Hematopoietic multipotent progenitor cell treated with erythropoietin and hydrocortisone succinate and interleukin-3 and kit ligand, for 6 days (in vitro differentiated cells): ENCODE results near the gene PDE4D.
A peak's percentile ranks its signal among the peaks of the same experiment; 100 is the strongest.

Experiments
- DNase-seq: peaks from one replicate; pipeline ENCODE4 v3.0.0-alpha.2; 2015

The PDE4D gene

DNA sequence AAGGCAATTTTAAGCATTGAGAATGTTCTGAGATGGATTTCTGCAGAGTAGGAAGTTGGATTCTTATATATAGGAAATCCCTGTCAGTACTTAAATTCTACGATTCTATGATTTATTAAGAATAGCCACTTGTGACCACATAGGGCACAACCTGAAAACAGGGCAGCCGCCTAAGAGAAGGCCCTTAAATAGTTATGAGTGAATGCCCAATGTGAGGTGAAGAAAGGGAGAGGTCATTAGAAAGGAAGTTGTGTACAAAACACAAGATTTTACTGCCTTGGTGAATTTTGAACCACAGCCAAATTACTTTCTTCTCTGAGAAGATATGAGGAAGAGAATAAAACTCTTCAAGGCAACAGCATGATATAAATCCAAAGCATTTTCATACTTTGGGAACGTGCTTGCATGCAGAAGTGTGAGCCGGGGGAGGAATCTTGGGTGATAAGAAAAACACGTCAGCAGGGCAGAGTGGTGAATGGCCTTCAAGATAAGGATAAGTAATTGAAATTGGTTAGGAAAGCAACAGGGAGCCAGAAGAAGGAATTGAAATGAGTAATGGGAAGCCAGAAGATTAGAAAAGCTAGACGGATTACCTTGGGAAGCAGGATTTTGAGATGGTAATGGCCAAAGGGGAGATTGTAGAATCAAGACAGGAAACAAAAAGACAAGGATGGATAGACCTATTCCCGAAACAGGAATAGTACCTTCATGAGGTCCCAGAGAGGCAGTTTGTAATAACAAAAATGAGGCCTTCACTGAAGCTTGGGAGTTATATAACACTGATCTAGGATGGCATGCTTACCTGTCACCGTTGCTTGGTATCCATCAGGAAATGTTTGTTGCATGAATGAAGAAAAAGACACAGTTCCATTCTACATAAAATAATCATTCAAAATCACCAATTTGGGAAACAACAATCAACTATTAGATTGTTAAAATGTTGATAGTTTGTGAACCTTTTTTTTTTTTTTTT, 244.3 kb downstream of the PDE4D start:
- peak; percentile 73 for DNase-seq

DNA sequence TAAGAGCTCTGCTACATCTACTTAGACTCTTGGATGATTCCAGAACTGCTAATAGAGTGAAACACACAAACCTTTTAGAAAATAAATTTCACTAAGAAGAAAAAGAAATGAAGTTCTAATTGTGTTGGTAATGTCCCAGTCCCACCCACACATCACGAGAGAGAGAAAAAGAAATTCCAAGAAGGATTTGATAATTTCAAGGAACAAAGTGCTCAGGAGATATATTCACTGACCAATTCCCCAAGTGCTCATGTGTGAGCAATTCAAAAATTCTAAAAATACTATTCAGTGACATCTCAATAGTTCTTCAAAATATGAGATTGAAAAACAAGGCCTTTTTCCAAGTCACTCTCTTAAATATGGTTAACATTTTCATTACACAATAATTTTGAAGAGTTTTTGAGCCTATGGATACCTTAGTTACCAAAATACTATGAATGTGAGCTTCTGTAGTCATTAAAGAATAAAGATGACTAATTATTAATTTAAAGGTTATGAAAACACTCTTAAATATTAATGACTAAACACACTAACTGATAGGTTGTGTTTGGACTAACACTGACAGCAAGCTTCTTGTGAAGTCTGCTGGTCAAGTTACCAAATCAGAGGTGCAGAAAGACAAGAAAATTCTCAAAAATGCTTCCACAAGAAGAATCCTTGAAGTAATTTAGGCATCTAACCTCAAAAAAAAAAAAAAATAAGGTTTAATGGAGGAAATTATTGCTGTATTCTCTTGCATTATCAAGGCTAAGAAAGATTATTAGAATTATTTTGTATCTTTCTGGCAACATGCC, 245.3 kb downstream of the PDE4D start:
- no peak for DNase-seq

DNA sequence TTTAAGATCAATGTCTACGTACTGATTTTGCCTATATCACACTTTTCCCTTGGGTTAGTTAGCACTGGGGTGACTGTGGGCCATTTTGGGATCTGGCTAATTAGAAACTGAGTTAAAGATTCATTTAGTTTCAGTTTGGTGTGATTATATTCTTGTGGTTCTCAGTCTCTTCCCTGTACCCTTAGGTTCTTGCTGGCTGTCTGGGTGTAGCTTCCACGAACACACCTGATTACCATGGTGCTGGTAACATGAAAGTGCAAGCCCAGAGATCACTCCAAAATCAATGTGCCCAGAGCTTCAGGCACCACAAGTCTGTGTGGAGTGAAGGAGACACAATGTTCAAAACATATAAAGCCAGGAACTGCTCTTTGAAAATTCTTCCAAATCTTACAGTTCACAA, 248.1 kb downstream of the PDE4D start:
- no peak for DNase-seq

DNA sequence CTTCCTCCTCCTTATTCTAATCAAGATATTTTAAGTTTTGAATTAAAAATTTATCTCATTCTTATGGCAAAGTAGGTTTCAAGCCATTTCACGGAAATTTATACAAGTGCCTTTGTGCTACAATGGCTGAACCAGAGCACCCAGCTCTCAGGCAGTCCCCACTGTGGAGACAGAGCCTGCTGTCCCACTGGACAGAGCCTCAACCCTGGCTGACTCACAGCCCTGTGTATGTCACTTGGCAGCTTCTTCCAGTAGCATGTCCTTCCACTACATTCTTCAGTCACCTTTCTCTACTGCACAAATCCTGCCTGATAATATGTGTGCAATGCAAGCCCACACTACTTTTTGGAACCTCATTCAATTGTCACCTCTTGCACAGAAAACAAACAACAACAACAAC, 253.1 kb downstream of the PDE4D start:
- DNase-seq: no peak

DNA sequence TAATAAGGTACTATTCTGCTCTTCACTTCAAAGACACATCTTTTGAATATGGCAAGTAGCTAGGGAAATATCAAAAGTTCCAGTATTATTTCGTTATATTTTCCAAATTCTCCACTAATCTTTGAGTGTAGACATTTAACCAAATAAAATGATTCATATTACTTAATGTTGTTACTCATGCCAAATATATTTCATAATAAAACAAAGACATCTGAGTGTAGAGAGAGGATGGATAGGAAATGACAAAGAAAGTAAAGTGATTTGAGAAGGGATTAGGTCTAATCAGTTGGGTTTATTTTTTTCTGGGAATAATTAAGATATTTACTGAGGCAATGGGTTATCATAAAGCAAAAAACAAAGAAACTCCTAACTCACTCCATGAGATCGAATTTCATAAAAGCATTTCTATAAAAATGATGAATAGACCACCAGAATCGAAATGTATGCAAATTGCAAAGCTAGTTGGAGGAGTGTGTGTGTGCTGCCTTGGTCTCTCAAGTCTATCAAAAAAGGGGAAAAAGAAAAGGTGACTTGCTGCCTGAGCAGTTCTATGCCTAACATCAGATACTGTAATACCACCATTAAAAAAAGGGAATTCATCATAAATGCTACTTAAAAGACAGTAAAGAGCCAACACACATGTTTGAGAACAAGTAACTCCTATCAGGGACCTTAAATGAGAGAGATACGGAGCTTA, 255.5 kb downstream of the PDE4D start:
- no peak for DNase-seq

DNA sequence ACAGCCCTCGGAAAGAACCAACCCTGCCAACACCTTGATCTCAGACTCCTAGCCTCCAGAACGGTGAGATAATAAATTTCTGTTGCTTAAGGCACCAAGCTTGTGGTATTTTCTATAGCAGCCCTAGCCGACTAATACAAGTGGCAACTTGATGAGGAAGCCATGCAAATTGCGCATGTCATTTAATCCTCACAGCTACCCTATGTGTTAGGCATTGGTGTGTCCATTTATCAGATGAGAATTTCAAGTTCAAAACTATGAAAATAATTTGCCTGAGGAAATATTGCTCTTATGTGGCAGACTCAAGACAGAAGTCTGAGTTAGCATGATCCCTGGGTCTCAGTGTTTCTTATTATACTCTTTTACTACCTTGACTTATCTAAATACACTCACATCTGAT, 264.0 kb downstream of the PDE4D start:
- DNase-seq: no peak

DNA sequence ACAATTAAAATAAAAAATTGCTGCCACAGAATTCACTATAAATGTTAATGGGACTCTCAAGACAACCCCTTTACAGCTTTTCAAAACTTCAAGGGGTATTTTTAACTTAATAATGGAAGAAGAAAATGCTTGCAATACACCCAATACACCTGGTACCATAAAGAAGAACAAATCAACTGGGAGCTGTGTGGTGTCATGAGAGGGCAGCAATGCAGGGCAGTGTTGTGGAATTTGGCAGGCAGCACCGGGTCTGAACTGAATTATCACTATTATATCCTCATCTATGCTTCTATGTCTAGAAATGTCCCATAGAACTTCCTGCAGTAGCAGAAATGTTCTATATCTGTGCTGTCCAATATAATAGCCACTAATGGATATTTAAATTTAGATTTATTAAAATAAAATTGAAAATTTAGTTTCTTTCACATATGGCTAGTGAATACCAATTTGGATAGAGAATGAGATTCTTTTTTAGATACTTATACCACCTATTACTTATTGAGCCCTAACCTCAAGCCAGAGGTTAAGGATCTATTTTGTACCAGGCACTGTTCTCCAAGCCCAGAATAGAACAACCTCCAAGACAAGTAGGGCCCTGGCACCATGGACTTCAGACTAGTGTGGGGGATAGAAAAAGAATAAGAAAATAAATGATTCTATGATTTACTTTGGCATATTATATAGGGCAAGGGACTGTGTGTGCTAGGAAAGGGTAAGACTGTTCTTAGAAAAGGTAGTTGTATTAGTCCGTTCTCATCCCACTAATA, 265.3 kb downstream of the PDE4D start:
- DNase-seq: no peak

DNA sequence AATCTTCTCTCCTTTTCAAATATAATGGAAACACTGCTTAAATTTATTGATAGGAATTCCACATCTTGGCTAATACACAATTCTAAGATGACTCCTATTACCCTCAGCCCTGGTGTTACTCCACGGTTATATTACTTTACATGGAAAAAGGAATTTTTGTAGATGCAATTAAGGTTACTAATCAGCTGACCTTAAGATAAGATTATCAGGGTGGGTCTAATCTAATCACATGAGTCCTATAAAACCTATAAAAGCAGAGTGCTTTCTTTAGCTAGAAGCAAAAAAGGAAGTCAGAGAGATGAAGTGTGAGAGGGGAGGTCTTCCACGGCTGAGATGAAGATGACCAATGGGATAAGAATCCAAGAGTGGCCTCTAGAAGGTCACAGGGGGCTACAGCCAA, 268.6 kb downstream of the PDE4D start:
- DNase-seq: no peak

DNA sequence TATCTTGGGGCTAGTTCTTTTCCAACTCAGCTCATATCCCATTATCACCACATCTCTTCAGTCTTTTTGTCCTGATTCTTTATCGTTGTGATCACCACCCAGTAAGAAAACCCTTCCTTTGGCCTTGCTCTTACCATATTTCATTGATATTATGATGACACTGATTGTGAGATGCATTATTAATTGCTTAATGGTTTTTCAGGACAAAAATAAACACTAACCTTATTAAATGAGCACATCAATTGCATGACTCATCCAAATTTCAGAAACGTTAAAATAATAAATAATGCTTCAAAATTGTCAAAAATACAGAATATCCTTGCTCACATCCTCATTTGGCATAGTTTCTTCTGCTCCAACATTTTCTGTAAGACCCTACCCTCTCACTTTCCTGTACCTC, 270.7 kb downstream of the PDE4D start:
- no peak for DNase-seq

DNA sequence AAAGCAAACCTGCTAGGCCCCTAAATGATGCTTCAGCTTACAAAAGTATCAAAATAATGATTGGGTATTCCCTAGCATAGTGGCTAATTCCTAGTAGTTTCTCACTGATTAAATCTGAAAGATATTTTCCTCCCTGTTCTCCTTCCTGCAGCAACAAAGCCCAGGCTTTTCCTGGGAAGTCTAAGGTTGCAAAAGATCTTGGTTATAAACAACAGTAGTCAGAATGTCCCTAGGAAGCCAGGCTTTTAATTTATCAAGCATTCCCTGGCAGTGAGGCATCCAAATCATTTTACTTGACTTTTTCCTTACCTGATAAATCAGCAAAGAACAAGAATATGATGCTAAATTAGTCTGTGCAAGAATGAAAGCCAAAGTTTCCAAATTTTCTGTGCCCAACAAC, 272.0 kb downstream of the PDE4D start:
- DNase-seq: no peak

DNA sequence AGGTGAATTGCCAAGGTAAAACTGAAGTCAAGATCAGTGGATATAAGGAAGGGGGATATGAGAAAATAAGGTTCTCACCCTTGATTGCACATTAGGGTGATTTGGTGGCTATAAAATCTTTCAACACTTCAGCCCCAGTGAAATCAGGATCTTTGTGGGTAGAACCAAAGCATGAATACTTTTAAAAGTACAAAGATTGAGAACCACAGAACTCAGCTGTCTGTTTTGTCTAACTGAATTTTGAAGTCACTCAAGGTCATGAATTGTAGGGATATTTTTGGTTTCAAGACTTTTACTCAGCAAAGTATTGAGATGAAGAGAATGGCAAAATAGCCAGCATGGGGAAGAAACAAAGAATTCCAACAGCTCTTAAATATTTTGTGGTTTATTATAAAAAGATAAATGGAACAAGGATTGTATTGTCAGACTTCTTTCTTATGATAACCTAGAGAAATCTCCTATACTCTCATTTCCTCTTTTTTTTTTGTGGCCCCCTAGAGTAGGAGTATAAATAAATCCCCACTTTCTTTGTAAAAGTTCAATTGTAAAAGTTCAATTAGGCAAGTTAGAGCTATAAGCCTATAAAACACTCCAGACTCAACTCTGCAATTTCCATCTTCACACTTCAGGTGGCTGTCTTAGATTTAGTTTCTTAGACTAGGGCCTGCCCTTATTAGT, 272.9 kb downstream of the PDE4D start:
- no peak for DNase-seq

DNA sequence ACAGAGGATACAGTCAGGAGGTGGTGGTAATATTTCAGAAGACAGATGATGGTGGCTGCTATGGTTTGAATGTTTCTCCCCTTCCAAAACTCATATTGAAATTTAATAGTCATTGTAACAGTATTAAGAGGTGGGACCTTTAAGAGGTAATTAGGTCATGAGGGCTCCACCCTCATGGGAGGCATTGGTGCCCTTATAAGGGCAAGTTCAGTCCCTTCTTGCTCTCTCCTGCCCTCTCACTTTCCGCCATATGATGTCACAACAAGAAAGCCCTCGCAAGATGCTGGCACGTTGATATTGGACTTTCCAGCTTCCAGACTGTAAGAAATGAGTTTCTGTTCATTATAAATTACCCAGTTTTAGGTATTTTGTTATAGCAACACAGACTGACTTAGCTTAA, 274.9 kb downstream of the PDE4D start:
- DNase-seq: no peak

DNA sequence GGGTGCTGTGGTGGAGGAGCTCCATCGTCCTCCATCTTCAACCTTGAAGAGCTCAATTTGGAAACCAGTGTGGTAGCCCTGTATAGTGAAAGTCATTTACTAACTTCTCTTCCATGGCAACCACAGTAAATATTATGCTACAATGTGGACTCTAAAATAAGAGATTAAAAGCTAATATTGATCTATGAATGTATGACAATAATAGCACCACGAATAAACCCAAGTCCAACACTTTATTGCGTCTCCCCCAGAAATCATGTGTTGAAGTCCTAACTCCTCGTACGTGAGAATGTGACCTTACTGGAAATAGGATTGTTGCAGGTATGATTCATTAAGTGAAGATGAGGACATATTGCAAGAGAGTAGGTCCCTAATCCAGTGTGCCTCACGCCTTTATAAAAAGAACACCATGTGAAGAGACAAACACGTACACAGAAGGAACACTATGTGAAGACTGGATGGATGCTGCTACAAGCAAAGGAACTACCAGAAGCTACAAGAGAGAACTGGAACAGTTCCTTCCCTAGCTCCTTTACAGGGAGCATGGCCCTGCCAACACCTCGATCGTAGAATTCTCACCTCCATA, 276.2 kb downstream of the PDE4D start:
- DNase-seq: no peak

DNA sequence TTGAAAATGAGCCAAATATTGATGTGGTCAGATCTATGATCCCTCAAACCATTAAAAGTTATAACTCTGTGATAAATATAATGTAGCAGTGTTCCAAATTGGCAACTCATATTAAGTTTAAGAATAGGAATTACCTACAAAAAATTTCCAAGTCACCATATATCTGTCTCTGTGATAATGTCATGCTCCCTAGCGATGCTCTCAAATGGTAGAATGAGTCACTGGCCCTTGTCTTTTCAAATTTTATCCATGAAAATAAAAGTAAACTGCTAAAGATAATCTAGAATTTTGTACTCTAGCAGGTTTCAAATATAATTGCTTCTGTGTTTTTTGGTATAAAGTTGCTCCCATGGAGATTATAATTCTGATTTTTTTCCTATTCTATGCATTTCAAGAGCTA, 277.1 kb downstream of the PDE4D start:
- no peak for DNase-seq

DNA sequence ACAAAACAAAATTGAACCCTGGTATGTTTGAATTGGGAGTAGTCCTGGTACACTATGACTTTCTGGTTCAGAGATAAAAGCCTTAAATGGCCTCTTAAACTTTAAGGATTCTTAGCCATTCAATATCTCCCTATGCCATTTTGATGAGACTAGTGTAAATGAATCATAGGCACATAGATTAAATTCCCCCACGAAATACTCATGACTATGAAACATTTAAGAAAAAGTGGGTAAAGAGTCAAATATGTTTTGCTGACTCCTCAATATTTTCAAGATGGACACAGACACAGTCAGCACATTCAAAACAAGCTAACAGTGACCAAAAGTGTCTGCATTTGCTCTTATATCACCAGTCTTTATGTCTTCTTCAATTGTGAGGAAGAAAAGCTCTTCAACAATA, 278.3 kb downstream of the PDE4D start:
- no peak for DNase-seq

DNA sequence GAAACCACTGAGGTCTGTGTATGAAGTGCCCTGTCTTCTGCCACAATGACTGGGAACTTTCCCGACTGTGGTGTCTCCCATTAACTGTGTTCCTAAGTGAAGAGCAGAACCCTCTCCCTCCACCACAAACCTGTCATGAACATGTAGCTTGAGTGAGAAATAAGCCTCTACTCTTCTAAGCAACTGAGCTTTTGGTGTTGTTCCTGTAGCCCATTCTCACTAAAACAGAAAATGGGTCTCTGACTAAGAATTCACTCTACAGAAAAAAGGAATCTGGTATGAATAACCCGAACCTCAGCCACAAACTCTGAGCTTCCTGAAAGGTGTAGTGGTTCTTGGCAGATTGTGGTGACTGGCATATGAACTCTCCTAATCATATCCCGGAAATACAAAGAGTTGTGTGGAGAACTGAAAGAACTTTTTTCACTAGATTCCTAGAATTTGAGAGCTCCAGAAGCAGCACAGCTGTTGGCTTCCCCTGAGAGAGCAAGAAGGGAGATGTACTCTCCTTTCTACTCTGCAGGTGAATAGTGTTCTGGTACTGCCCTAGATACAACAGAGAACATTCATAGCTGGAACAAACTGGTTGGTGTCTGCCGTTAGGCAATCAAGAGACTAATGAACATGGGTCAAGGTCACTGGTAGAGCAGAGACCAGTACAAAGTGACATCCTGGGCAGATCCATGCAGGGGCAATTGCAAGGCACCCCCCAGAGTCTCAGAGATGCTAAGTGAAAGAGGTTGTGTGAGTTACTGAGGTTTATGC, 283.8 kb downstream of the PDE4D start:
- no peak for DNase-seq

DNA sequence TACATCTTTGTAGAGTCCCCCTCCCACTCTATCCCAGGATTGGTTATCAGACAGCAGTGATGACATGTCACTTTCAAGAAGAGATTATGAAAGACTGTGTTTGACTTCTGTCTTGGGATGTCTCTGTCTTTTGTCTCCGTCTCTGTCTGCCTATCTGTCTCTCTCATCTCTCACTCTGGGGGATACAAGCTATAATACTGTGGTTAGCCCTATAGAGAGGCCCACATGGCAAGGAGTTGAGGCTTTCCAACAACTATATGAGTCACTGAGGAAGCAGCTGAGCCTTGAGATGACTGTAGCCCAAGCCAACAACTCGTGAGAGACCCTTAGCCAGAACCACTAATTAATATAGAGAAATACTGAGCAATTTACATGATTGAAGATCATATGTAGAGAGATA, 284.8 kb downstream of the PDE4D start:
- DNase-seq: peak; percentile 37

DNA sequence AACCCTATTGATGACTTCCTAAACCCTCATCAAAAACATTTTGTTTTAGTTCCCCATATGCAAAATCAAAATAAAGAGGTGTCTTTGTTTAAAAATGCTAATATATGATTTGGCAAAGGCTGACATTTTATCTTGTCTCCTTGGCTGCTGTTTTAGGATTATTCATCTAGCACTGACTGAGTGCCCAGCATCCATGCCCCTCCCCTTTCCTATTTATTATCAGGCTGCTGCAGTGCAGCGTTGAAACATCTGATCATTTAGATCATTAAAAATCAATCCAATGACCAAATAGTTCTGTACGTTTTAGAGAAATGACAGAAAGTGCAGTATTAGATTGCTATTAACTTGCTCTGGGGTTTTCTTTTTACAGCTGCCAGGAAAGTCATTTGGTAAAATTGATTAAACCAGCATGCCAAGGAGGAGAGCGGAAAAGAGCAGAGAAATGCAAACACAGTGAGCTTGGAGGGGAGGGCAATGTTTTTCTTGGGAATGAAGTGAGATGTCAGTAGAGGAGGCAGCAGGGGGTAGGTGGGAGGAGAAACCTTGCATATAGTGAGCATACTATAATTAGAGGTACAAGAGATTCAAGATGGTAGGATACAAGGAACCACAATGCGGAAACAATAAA, 286.3 kb downstream of the PDE4D start:
- no peak for DNase-seq

DNA sequence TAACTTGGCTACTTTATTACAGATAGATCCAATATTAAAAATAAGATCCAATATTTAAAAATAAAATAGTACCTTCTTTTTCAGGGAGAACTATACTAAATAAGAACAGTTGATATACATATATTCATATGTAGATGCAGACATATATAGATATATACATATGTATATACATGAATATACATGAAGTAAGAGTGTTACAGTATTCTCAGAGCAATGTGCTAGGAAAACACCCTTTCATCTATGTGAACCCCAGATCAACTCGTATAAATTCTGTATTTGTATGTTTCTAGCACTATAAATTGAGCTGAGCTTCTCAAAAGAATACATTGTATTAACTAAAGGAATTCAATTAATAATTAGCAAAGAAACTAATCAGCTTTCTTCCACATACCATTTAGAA, 287.6 kb downstream of the PDE4D start:
- DNase-seq: no peak

DNA sequence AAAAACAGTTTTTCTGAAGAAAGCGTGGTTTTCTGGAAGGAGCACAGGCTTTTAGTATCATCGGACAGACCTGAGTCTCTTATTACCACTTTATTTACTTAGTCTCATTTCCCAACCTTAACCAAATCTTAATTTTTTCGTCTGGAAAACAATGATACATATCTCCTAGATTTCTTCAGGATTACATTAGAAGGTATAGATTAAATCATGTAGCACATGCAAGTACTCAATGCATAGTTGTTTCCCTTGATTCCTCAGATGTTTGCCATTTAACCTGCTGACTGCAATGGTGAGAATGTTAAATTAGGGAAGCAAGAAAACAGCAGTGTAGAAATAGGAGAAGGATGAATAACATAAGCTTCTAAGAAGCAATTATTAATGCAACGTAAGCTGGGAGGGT, 289.4 kb downstream of the PDE4D start:
- DNase-seq: no peak
